Measurements from ENCODE around the gene PIGX.

PIGX gene

DNA sequence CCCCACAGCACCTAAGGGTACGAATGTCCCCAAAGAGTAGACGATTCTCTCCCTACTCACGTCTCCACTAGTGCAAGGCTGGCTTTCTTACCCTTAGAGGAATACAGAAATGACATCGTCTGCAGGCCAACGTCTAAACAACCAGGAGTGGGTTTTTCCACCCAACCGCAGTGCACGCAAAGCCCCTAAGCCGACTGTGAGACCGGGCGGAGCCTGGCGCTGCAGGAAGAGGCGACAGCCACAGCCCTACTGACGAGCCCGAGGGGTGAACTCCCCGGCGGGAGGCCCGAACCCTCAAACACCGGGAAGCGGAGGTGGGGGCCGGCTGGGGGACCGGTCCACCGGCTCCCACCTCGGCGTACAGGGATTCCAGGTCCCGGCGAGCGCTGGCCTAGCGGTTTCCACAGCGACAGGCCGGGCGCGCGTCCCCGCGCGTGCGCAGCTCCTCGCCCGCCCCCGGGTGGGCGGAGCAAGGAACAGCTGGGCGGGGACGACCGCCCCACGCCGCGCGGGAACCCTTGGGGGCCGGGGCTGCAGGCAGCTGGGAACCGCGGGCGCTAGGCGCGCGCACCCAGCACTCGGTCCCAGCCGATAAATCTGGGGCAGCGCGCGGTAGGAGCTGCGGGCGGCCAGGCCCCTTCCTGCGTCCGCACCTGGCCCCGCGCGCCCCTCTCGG is at the start of gene PIGX, which contains the start of gene CEP19:
Gene PIGX (plus strand): TSS at position 540 of the 676 bp plus-strand sequence.
Gene CEP19 (minus strand): TSS at position 413 of the 676 bp plus-strand sequence. CDS start 3,593 bp downstream, outside the sequence.
- TF ChIP-seq, protein P1, sequence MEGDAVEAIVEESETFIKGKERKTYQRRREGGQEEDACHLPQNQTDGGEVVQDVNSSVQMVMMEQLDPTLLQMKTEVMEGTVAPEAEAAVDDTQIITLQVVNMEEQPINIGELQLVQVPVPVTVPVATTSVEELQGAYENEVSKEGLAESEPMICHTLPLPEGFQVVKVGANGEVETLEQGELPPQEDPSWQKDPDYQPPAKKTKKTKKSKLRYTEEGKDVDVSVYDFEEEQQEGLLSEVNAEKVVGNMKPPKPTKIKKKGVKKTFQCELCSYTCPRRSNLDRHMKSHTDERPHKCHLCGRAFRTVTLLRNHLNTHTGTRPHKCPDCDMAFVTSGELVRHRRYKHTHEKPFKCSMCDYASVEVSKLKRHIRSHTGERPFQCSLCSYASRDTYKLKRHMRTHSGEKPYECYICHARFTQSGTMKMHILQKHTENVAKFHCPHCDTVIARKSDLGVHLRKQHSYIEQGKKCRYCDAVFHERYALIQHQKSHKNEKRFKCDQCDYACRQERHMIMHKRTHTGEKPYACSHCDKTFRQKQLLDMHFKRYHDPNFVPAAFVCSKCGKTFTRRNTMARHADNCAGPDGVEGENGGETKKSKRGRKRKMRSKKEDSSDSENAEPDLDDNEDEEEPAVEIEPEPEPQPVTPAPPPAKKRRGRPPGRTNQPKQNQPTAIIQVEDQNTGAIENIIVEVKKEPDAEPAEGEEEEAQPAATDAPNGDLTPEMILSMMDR (conservative IDR thresholded peaks at IDR 0.05; ENCODE audit: low read depth, low read length), result no peak
- DNase-seq (ENCODE audit: low read depth), result peak; percentile 38
- peak within 1 kb of the TSS; percentile 88 for H3K4me3 ChIP-seq (ENCODE audit: low read length)

DNA sequence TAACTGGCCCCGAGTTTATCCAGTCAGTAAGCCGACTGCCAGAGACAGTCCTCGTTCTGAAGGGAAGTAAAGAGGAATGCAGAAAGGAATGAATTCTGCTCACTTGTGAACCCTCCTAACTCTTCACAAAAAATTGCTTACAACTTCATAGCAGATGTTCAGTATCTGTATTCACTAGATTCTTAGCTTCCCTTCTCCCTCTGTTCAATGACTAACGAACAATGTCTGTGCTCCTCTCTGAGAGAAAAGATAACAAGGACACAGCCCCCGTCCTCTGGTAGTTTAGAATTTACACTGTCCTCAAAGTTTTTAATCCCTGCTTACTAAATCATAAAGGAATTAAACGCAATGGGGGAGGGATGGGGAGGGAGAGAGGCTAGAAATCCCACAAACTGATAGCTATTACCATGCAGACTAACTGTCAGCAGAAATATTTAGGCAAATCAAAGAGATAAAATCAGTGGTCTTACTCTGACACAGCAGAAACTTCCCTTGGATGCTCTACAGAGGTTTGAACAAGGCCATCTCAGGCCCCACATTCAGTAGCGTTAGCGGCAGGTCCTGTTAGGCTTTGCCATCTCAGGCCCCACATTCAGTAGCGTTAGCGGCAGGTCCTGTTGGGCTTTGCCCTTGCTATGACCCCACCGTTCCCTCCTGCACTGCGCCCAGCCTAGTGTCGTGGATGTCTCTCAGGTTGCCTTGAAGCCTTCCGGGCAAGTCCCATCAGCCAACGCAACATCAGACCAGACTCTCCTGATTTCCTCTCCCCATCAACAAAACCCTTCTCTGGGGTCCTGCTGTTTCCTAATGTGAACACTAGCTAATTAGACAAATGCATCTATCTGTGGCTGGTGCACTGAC is 49.2 kb upstream of the PIGX start:
- H3K4me3 ChIP-seq (ENCODE audit: low read length), result no peak overlapping the region
- TF ChIP-seq, protein P1 (conservative IDR thresholded peaks at IDR 0.05; ENCODE audit: low read depth, low read length), result no peak
- no peak for DNase-seq (ENCODE audit: low read depth)

DNA sequence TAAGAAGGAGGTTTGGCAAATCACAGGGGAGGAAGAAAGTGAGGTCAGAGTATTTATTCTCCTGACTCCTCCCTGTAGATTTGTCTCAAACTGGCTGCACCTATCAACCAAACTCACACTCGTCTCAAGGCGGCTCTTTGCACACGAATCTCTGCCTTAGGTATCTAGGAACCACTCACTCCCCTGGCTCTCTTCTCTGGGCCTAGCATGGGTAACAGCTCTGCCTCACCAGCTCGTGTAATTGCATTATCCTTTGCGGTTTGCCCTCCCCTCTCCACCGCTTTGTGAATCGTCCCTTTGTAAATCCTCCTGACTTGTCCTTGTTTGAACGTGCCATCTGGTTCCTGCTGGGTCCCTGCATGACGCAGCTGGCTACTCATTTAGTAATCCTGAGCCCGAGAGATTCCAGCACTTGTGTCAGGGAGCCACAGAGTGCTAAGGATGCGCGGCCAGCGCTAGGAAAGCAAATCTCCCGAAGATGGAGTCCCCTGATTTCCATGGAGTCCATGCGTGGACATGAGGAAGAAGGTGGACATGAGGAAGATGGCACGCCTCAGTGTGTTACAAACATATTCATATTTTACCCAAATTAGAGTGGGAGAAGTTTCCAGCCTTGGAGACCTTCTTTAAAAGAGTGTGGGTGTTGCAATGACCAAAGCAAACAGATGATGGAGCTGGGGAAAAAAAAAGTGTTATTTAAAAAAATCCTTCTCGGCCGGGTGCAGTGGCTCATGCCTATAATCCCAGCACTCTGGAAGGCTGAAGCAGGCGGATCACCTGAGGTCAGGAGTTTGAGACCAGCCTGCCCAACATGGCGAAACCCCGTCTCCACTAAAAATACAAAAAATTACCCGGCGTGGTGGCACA is 45.9 kb upstream of the PIGX start:
- TF ChIP-seq, protein P1 (conservative IDR thresholded peaks at IDR 0.05; ENCODE audit: low read depth, low read length), result no peak
- peak; percentile 59 for DNase-seq (ENCODE audit: low read depth)
- no peak overlapping the region for H3K4me3 ChIP-seq (ENCODE audit: low read length)

DNA sequence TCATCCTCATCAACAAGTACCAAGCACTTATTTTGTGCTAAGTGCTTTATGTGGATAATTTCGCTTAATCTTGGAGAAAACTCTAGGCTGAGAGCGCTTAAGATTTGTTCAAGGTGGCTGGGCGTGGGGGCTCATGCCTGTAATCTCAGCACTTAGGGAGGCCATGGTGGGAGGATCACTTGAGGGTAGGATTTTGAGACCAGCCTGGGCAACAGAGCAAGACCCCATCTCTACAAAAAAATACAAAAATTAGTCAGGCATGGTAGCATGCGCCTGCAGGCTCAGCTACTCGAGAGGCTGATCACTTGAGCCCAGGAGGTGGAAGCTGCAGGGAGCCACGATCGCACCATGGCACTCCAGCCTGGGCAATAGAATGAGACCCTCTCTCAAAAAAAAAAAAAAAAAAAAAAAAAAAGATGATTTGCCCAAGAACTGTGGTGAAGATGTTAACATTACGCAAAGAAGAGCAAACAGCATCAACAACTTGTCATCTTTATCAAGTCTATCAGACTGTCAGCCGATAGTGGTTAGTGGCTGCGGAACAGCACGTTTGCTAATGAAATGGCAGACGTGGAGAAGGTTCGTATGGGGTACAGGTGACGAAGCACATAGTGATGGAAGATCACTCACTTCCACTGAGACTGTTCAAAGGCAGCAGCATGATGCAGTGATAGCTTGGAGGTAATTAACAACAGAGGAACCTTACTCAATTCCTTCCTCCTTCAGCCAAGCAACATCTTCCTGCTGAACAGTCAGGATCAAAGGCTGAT is 44.9 kb upstream of the PIGX start:
- H3K4me3 ChIP-seq (ENCODE audit: low read length), result no peak overlapping the region
- TF ChIP-seq, protein P1 (conservative IDR thresholded peaks at IDR 0.05; ENCODE audit: low read depth, low read length), result no peak
- no peak for DNase-seq (ENCODE audit: low read depth)

DNA sequence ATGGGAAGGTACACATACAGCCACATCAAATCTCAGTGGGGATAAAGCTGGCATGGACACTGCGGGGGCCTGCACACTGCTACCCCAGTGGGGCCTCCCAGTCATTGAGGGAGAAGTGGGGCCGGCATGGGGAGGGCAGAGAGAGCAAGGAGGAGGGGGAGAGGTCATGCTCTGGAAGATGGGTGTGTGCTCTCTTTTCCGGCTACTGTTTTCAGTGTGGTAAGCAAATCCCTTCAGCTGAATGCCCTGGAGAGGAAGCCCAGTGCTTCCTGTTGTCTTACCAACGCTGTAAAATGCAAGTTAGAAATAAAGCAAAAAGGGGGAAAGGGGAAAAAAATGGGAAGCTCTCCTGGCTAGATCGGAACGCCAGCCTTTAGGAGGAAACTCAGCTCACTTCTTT is 41.8 kb upstream of the PIGX start:
- TF ChIP-seq, protein P1 (conservative IDR thresholded peaks at IDR 0.05; ENCODE audit: low read depth, low read length), result no peak
- no peak for DNase-seq (ENCODE audit: low read depth)

DNA sequence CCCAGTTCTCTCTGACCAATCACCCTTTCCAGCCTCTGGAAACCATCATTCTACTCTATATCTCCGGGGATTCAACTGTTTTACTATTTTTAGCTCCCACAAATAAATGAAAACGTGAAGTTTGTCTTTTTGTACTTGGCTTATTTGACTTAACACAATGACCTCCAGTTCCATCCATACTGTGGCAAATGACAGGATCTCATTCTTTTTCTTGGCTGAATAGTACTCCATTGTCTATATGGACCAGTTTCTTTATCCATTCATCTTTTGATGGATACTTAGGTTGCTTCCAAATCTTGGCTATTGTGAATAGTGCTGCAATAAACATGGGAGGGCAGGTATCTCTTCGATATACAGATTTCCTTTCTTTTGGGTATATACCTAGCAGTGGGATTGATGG is 38.5 kb upstream of the PIGX start:
- no peak overlapping the region for H3K4me3 ChIP-seq (ENCODE audit: low read length)
- TF ChIP-seq, protein P1 (conservative IDR thresholded peaks at IDR 0.05; ENCODE audit: low read depth, low read length), result no peak
- no peak for DNase-seq (ENCODE audit: low read depth)

More for the DNA sequence above, 41.8 kb upstream of the PIGX start:
- H3K4me3 ChIP-seq (ENCODE audit: low read length), result no peak overlapping the region

Measured in retinal pigment epithelial cell (primary cell).